AG04449 (cell line): ENCODE measurements around the gene CDC14A.
A peak's percentile ranks its signal among the peaks of the same experiment; 100 is the strongest.

Experiments
- CTCF ChIA-PET: fragments of 350-600 bp; formaldehyde crosslinking; extraction: SDS; loops from one replicate; lab custom pipeline; 2021; ENCODE audit warnings: antibody characterized with exemption; lab: Yijun Ruan, JAX
- POLR2A ChIA-PET: fragments of 400-600, 350-600 bp; formaldehyde crosslinking; extraction: SDS; loops from one replicate; lab custom pipeline; 2020; ENCODE audit warnings: antibody characterized with exemption, inconsistent platforms; lab: Yijun Ruan, JAX
- DNase-seq: peaks from one replicate; pipeline ENCODE4 v3.0.0-alpha.2; 2010; ENCODE audit warnings: low read depth, low spot score
- H3K4me3 ChIP-seq: 2 replicates; pipeline ENCODE4 v1.5.1; 2011; ENCODE audit warnings: low read depth, mild to moderate bottlenecking, control low read depth, low read length
- TF ChIP-seq, protein P1 (sequence below): IDR thresholded peaks from one replicate; pipeline ENCODE4 v1.5.1; 2011; ENCODE audit warnings: mild to moderate bottlenecking, moderate library complexity, low read length, control low read depth, inconsistent platforms; ENCODE audit not compliant: insufficient read depth; ENCODE audit errors: missing control alignments

The CDC14A gene

DNA sequence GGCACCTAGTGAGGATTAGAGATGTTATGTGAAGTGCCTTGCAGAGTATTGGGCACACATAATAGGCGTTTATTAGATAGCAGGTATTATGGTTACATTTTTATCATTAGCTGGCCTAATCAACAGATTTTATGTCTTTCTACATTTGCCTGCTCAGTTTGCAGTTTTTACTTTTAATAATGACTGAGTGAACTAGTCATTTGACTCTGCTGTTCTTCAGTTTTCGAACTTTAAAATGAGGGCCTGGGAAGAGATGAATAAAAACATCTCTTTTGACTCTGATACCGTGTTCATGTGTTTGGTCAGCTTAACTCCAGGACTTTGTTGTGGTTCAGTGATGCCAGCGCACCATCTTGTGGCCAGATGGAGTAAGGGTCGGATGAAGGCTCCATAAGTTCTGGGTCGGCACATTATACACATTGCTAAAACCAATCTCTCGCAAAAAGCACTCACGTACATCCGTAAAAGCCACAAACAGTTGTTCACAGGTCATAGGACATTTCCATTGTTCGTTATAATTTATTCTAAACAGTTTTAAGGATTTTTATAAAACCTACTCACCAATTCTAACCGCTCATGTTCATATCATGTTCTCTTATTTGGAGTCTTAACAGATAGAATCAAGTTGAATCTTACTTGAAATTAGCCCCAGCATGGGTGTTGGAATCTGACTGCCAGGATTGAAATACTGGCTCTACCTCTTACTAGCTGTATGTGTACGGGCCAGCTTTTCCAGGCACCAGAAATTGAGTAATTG, 107.2 kb downstream of the CDC14A start:
- CTCF ChIA-PET, result interaction anchor here (0.5 to 13.2 kb wide), 46 partner anchors 8 to 721 kb away, joined by 3 to 700 read pairs (median 3); partner anchors contain the start of genes CDC14A, EXTL2 and RTCA

DNA sequence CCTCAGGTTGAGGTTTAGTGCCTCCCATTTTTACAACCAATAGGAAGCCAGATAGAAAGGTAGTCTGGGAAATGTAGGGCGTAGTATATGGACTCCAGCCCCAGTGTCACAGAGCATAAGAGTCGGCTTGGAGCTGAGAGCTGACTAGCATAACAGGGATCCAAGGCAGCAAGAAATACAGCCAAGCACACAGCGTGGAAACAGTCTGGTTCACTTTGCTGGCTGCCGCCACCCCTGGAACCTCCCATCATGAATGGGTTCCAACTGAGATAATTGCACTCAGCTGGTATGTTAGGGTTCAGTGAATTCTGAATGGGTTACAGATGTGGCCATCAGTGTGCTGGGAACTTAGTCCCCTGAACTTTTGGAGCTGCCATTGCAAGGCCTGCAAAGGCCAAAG, 108.9 kb downstream of the CDC14A start:
- TF ChIP-seq, protein P1, sequence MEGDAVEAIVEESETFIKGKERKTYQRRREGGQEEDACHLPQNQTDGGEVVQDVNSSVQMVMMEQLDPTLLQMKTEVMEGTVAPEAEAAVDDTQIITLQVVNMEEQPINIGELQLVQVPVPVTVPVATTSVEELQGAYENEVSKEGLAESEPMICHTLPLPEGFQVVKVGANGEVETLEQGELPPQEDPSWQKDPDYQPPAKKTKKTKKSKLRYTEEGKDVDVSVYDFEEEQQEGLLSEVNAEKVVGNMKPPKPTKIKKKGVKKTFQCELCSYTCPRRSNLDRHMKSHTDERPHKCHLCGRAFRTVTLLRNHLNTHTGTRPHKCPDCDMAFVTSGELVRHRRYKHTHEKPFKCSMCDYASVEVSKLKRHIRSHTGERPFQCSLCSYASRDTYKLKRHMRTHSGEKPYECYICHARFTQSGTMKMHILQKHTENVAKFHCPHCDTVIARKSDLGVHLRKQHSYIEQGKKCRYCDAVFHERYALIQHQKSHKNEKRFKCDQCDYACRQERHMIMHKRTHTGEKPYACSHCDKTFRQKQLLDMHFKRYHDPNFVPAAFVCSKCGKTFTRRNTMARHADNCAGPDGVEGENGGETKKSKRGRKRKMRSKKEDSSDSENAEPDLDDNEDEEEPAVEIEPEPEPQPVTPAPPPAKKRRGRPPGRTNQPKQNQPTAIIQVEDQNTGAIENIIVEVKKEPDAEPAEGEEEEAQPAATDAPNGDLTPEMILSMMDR, result no peak
- CTCF ChIA-PET, result interaction anchor here (0.6 to 13.2 kb wide), 20 partner anchors 8 to 655 kb away, joined by 3 to 700 read pairs (median 4); partner anchors contain the start of gene AGL
- POLR2A ChIA-PET, result no interaction called here
- no peak for DNase-seq
- no peak overlapping the region for H3K4me3 ChIP-seq

More for the DNA sequence above, 107.2 kb downstream of the CDC14A start:
- TF ChIP-seq, protein P1, result peak; percentile 89
- POLR2A ChIA-PET, result interaction anchor here (1.2 kb wide), 1 partner anchor 409 kb away, joined by 4 read pairs; no protein-coding TSS in a partner anchor
- DNase-seq, result peak; percentile 26
- no peak overlapping the region for H3K4me3 ChIP-seq

DNA sequence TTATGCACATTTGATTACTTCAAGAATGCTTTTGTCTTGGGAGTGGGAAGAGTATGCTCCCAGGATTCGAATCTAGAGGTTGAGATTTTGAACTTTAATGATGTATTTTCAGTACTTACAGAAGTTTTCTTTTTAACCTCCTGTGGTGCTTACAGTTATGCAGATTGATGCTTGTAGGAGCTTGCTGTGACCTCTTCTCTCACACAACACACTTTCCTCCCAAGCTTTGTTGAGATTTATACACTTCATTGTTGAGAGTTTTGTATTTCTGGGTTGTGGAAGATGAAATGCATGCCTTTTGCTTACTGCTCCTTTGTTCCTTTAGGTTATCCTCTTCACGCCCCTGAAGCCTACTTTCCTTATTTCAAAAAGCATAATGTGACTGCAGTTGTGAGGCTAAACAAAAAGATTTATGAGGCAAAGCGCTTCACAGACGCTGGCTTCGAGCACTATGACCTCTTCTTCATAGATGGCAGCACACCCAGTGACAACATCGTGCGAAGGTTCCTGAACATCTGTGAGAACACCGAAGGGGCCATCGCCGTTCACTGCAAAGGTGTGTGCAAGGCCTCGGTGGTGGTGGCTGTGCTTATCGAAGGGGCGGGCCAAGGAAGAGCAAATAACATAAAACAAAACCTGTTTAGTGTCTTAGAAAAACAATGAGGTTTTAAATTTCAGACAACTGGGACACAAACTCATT, 110.2 kb downstream of the CDC14A start:
- no peak for DNase-seq
- ChIA-PET POLR2A (no interaction called here), CTCF (interaction anchor here (1.0 to 13.2 kb wide), 16 partner anchors 7 to 656 kb away, joined by 3 to 700 read pairs (median 6); no protein-coding TSS in a partner anchor)
- TF ChIP-seq, protein P1, result no peak
- no peak overlapping the region for H3K4me3 ChIP-seq

DNA sequence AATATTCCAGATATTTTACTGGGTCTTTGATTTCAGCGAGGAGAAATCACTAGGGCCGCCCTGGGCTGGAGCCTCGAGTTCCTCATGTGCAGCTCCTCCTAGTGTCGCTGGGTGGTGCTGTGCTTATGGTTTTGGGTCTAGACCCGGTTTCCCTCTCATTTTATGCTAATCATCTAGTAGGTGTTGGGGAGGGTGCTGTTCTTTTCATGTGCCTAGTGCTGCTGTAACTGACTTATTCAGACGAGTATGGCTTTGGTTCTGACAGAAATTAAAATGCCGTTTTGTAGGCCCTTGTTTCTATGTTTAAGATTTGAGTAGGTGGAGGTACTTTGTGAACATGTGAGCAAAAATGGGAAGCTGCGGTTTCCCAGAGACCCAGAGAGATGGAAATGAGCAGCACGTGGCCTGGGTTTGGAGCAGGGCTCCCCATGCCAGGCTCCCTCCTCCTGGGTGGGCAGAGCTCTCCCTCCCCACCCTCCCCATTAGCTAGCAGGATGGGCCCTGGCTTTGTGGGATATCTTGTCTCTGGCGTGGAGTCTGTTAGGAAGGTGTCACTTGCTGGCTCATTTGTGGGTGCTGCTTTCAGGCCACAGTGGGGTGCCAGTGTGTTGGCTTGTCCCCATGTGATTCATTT, 111.6 kb downstream of the CDC14A start:
- no peak for DNase-seq
- no peak overlapping the region for H3K4me3 ChIP-seq
- ChIA-PET CTCF (interaction anchor here (0.6 to 13.2 kb wide), 43 partner anchors 8 to 698 kb away, joined by 3 to 700 read pairs (median 4); partner anchors contain the start of genes EXTL2, FRRS1 and TRMT13), POLR2A (no interaction called here)
- TF ChIP-seq, protein P1, result peak; percentile 79

DNA sequence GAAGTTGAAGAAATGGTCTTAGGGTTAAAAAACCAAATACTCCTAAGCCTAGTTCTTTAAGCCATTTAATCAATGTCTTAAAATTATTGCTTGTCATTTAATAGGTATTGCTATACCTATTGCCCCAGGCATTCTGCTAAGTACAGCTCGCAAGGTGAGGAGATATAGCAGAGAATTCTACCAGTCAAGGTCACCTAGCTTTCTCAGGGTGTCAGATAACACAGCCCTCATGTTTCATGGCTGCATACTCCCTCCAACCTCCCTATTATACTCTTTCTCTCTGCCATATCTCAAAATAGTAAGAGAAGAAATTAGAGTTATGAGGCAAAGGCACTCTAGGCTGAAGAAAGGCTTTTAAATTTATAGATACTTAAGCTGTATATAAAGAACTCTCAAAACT, 117.3 kb downstream of the CDC14A start:
- CTCF ChIA-PET, result interaction anchor here (2.5 to 13.2 kb wide), 3 partner anchors 10 to 400 kb away, joined by 26 to 700 read pairs (median 27); no protein-coding TSS in a partner anchor
- TF ChIP-seq, protein P1, result no peak
- POLR2A ChIA-PET, result no interaction called here

More for the DNA sequence above, 117.3 kb downstream of the CDC14A start:
- no peak overlapping the region for H3K4me3 ChIP-seq
- no peak for DNase-seq
